Fibroblast of skin of right biceps (primary cell): Measurements from ENCODE around the gene FAM78B.

Source experiments
- DNase-seq: peaks from one replicate; pipeline ENCODE4 v3.0.0-alpha.2; 2013

FAM78B gene

GRCh38 chr1:166164646-166164994 is 2.2 kb downstream of the FAM78B start:
- DNase-seq, result no peak

GRCh38 chr1:166159656-166160055 is 7.1 kb downstream of the FAM78B start:
- no peak for DNase-seq

GRCh38 chr1:166156674-166157073 is 10.1 kb downstream of the FAM78B start:
- no peak for DNase-seq

- DNase-seq, result no peak
Observed at GRCh38 chr1:166155108-166155507, 11.7 kb downstream of the FAM78B start.

GRCh38 chr1:166153525-166154314 is 13.1 kb downstream of the FAM78B start:
- no peak for DNase-seq

DNA sequence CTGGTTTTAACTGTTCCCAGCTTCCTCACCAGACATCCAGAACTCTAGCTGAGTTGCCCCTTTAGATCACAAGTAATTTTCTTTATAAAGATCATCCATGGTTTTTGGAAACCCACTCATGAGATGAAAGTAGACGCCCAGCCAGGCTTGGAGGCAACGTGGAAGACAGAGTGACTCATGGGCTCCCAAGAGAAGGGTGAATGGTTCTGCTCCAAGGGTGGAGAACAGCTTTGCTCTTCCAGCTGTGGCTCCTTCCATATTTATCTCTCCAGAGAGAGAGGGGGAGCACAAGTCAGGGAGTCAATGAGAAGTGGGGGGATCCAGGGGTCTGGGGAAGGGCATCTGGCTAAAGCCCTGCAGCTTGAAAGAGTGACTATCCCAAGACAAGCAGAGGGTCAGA is 13.8 kb downstream of the FAM78B start:
- no peak for DNase-seq

- DNase-seq, result no peak
Observed at GRCh38 chr1:166151804-166152203, 15.0 kb downstream of the FAM78B start.

GRCh38 chr1:166145499-166145898 is 21.3 kb downstream of the FAM78B start:
- DNase-seq, result peak; percentile 7

GRCh38 chr1:166141969-166142368 is 24.8 kb downstream of the FAM78B start:
- DNase-seq, result no peak

- no peak for DNase-seq
Observed at GRCh38 chr1:166140251-166140650, 26.6 kb downstream of the FAM78B start.

DNA sequence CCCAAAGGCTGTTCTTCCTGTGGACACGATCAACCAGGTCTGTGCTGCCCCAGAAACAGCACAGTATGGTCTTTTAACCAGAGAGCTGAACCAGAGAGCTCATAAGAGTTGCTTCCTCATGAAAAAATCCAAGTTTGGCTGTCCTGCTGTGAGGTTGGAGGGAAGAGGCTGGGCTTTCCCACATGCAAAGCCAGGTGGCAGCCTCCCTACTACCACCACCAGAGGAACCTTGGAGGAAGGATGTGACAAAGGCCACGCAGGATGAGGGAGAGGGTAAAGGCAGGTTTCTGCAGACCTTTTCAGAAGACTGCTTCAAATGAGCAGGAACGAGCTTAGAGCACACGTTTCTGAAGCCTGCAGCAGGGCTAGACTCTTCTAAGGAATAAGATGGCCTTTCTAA is 27.1 kb downstream of the FAM78B start:
- no peak for DNase-seq

GRCh38 chr1:166136699-166137401 is 30.0 kb downstream of the FAM78B start:
- DNase-seq, result no peak

DNA sequence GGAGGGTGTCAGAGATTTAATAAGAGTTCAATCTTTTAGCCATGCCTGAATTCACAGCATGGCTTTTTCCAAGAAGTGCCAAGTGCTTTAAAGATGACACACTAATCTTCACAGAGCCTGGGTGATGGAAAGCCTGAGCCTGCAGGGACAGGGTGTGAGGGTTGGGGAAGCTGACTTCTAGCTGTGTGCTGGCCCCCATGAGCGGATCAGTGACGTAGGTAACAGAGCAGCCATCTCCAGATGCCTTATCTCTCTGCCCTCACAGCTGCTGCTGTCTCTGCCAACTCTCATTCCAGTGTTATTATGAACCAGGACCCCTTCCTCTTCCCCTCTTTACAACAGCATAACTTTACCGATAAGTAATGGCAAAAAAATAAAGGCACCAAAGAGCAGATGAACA is 30.6 kb downstream of the FAM78B start:
- DNase-seq, result no peak

GRCh38 chr1:166133857-166134256 is 32.9 kb downstream of the FAM78B start:
- DNase-seq, result no peak

DNA sequence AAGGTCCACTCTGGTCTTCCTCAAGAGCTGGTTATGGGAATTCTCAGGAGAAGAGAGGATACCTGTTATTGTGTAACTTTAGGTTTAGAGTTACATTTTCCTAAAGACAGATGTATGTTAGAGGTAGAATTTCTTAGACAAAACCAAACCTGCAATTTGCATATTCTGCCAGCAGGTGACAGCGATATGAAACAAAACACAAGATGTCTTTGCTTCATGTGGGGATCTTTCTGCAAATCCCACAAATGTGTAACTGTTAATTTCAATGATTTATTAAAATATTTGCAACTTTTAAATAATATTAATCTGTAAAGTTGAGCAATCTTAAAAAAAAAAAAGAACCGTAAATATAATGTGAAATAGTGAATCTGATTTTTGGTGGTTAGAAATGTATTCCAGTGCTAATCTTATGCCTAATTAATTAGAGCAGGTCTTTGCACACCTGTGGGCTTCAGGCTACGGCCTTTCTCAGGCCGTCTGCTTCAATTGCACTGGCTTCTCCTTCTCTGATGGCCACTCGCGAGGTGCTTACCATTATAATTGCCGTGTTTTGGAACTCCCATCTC is 33.4 kb downstream of the FAM78B start:
- DNase-seq, result no peak

GRCh38 chr1:166132496-166132895 is 34.3 kb downstream of the FAM78B start:
- no peak for DNase-seq

- DNase-seq, result no peak
Observed at GRCh38 chr1:166129006-166129405, 37.8 kb downstream of the FAM78B start.

GRCh38 chr1:166128195-166128594 is 38.6 kb downstream of the FAM78B start:
- DNase-seq, result no peak

DNA sequence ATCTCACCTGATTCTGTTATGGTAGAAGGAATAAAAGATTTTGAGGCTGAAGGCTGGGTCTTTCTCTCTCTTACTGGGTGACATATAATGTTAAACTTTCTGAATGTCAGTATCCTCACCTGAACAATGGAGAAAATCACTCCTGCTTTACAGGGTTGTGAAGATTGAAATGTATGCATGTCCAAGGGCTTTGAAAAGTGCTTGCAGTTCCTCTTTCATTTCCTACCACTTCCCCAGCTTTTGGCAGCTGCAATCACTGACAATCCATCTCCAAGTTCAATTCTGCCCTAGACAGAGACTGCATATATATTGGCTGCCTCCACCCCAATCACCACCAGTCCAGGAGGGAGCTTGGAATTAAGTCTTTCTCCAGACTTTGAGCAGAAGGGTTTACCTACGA is 39.8 kb downstream of the FAM78B start:
- DNase-seq, result no peak

DNA sequence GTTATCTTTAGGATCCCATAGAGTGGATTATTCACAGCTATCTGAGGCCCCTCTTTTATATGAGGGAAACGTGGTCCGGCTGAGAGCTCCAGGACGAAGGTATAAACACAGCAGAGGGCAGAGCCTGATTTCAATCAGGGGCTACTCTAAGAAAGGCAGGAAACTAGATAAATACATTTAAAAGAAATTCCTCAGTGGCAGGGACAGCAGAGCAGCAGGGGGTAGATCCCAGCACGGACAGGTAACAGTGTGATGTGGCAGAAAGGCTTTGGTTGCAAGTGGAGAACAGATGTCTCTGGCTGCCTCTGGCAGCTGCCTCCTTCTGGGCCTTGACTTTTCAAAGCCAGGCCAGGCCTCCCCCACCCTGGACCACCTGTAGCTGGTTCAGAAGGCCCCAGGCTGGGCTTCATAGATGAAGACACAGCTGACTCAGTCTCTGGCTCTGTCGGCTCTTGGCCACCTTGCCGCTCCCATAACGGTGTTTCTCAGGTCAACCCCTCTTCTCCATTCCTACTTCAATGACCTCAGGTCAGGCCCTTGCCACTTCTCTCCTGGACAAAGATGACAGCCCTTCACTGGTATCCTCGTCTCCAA is 43.8 kb downstream of the FAM78B start:
- DNase-seq, result no peak

DNA sequence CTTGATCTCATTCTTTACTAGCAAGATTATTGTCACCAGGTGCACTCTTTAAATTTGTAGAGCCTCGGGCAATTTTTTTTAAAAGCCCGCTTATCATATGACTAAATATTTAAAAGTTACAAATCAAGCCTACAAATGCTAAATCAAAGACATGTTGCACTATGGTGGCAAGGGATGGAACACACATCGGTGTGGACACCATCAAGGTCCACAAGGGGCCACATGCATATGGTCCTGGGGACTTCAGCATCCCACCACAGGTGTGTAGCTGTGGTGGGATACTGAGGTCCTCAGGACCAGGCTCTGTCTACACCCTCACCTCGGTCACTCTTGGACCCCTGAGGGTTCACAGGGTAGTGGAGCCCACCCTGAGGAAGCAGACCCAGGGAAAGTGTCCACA is 45.8 kb downstream of the FAM78B start:
- DNase-seq, result no peak

DNA sequence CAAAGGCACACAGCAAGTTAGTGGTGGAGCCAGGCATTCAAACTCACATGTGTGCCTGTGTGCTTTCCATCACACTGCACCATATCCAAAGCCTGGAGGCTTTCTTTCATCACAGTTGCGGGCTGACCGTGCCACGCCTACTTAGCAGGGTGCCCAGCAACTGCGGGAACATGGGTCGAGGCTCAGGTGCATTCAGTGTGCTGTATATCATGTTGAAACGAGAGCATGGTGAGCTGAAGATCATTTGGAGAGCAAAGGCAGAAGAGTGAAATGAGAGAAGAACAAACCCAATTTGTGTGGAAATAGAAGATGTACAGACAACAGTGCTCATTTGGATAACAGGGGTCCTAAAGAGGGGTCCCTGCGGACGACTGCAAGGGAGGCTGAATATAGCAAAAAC is 46.5 kb downstream of the FAM78B start:
- no peak for DNase-seq

DNA sequence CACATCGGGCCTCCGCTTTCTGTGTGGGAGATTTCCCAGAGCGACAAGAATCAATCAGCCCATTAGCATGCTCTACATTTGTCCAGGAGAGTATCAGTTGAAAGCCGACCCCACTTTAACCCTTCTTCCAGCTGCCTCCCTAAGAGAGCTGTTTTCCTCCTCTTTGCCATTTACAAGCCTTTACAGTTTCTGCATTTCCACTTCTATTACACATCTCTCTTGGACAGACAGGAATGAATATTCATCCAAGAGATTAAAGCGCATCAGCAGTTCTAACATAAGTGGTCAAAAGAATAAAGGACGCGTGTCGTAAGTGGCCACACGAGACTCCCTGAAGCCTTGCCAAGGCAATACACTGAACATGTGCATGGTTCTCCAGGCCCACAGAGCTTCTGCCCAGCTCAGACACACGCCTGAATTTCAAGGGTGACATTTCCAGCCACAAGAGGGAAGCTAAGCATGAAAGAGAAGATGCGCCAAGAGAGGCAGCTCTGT is 47.3 kb downstream of the FAM78B start:
- DNase-seq, result no peak

- no peak for DNase-seq
Observed at GRCh38 chr1:166117776-166118175, 49.0 kb downstream of the FAM78B start.
